ENCODE measurements around the gene GLYATL1. TPM values are rescaled to one million over a fixed set of nuclear protein-coding genes. Genes with fewer than 3 reads are reported as not detected.
"Not testable (repeated sequence)": the region's sequence is repeated elsewhere in the genome, so short reads cannot be mapped to it uniquely, and the experiment has no call there.

Gene GLYATL1
- total RNA-seq, 1 donor from 2014 or later, result not detected

GRCh38 chr11:58980159-58980843, 41.0 kb downstream of the GLYATL1 start:
- H3K36me3 Mint-ChIP-seq (ENCODE audit: low read depth), result no peaks in the 10 kb centered on the region
- intact Hi-C loops (cut with micrococcal nuclease), result no loop called here
- no peak overlapping the region for H3K27ac Mint-ChIP-seq
- H3K9me3 Mint-ChIP-seq, result no peaks in the 10 kb centered on the region
- no peak for DNase-seq
- no peak overlapping the region for H3K4me3 Mint-ChIP-seq
- H3K4me1 Mint-ChIP-seq, result no peaks in the 10 kb centered on the region
- no peaks in the 10 kb centered on the region for H3K27me3 Mint-ChIP-seq

DNA sequence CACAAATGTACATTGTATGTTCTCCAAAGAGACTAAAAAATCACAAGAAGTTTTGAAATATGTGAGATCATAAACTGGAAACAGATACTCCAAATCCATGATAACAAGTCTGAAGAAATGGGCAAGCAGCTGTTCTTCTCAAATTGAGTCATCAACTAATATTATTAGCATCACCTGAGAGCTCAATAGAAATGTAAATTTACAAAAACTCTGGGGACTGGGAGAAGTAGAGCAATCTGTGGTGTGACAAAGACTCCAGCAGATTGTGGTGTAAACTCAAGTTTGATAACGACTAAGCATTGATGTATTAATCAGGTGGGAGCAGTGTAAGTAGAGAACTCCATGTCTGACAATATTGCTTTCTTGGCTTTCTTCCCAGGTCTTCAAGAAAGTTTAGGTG, 53.2 kb downstream of the GLYATL1 start:
- Mint-ChIP-seq H3K27ac (no peak overlapping the region), H3K4me1 (no peaks in the 10 kb centered on the region), H3K9me3 (peaks cover 4% of the 10 kb centered on the region), H3K4me3 (no peak overlapping the region), H3K27me3 (no peaks in the 10 kb centered on the region), H3K36me3 (ENCODE audit: low read depth) (no peaks in the 10 kb centered on the region)
- intact Hi-C loops (cut with micrococcal nuclease), result no loop called here
- no peak for DNase-seq

DNA sequence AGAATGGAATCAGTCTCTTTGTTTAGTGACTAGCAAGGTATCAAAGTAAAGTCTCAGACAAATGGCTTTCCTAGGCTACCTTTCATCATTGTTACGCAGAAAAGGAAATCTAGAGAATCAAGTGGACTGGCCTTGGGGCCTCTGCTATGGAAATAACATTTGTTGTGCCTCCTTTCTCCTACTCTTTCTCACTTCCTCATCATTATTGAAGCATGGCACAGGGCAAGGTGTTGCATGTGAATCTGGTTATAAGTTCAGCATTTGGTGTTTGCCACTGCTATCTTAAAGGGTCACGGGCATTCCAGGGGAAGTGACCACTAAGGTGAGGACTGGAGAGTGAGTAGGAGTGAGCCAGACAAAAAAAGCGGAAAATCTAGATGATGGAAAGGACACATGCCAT, 54.9 kb downstream of the GLYATL1 start:
- no peaks in the 10 kb centered on the region for H3K4me1 Mint-ChIP-seq
- no peak overlapping the region for H3K27ac Mint-ChIP-seq
- H3K9me3 Mint-ChIP-seq, result no peaks in the 10 kb centered on the region
- H3K36me3 Mint-ChIP-seq (ENCODE audit: low read depth), result no peaks in the 10 kb centered on the region
- no peaks in the 10 kb centered on the region for H3K27me3 Mint-ChIP-seq
- intact Hi-C loops (cut with micrococcal nuclease), result no loop called here
- DNase-seq, result no peak
- no peak overlapping the region for H3K4me3 Mint-ChIP-seq

GRCh38 chr11:58998480-58999290, 59.4 kb downstream of the GLYATL1 start:
- no peaks in the 10 kb centered on the region for H3K9me3 Mint-ChIP-seq
- peaks cover 1% of the 10 kb centered on the region for H3K27me3 Mint-ChIP-seq
- no peak overlapping the region for H3K4me3 Mint-ChIP-seq
- no peaks in the 10 kb centered on the region for H3K4me1 Mint-ChIP-seq
- no peak for DNase-seq
- no peak overlapping the region for H3K27ac Mint-ChIP-seq
- no peaks in the 10 kb centered on the region for H3K36me3 Mint-ChIP-seq (ENCODE audit: low read depth)
- intact Hi-C loops (cut with micrococcal nuclease), result no loop called here

GRCh38 chr11:58999291-58999680, 60.0 kb downstream of the GLYATL1 start:
- Mint-ChIP-seq H3K36me3 (ENCODE audit: low read depth) (no peaks in the 10 kb centered on the region), H3K4me3 (no peak overlapping the region), H3K27me3 (peaks cover 1% of the 10 kb centered on the region), H3K27ac (no peak overlapping the region), H3K4me1 (no peaks in the 10 kb centered on the region), H3K9me3 (no peaks in the 10 kb centered on the region)
- no peak for DNase-seq
- intact Hi-C loops (cut with micrococcal nuclease), result no loop called here

- no peaks in the 10 kb centered on the region for H3K36me3 Mint-ChIP-seq (ENCODE audit: low read depth)
- intact Hi-C loops (cut with micrococcal nuclease), result no loop called here
- no peak overlapping the region for H3K4me3 Mint-ChIP-seq
- H3K9me3 Mint-ChIP-seq, result no peaks in the 10 kb centered on the region
- H3K27ac Mint-ChIP-seq, result no peak overlapping the region
- H3K27me3 Mint-ChIP-seq, result peaks cover 1% of the 10 kb centered on the region
- no peak for DNase-seq
- no peaks in the 10 kb centered on the region for H3K4me1 Mint-ChIP-seq
These were observed 60.7 kb downstream of the GLYATL1 start for GRCh38 chr11:59000003-59000402.

DNA sequence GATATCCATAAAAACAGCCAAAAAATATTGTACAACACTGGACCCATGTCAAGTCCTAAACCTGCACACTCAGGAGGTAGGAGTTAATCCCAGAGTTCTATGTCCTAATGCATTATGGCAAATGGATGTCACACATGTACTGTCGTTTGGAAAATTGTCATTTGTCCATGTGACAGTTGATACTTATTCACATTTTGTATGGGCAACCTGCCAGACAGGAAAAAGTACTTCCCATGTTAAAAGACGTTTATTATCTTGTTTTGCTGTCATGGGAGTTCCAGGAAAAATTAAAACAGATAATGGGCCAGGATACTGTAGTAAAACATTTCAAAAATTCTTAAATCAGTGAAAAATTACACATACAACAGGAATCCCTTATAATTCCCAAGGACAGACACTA, 62.7 kb downstream of the GLYATL1 start:
- H3K27me3 Mint-ChIP-seq; H3K9me3 Mint-ChIP-seq; H3K36me3 Mint-ChIP-seq (ENCODE audit: low read depth); H3K27ac Mint-ChIP-seq; intact Hi-C loops (cut with micrococcal nuclease); H3K4me3 Mint-ChIP-seq; H3K4me1 Mint-ChIP-seq; DNase-seq: not testable (repeated sequence)

Other genes with a start within 250 kb of the GLYATL1 start
- not detected in 2 replicates for gene GLYAT, start 207.5 kb upstream of the GLYATL1 start, total RNA-seq
- gene GLYATL2, start 94.8 kb upstream of the GLYATL1 start, total RNA-seq, result not detected in 2 replicates
- gene GLYATL1B, start 146.8 kb downstream of the GLYATL1 start, total RNA-seq, result not detected in 2 replicates
- 68.4 and 70.1 TPM in 2 replicates for gene FAM111B, start 167.7 kb downstream of the GLYATL1 start, total RNA-seq
- 62.2 and 71.2 TPM in 2 replicates for gene FAM111A, start 203.4 kb downstream of the GLYATL1 start, total RNA-seq
- 0.17 and 0.47 TPM in 2 replicates for gene DTX4, start 232.6 kb downstream of the GLYATL1 start, total RNA-seq

All from activated CD4-positive, alpha-beta T cell treated with anti-CD3 and anti-CD28 coated beads, Interleukin-2, amount 10 ng/mL, durations not matched to agents 24 days and 14 days (primary cell).